Fibroblast of skin of abdomen (primary cell): ENCODE data around the gene DDAH2.
A peak's percentile ranks its signal among the peaks of the same experiment; 100 is the strongest.

Experiments used
- DNase-seq: peaks from one replicate; pipeline ENCODE4 v3.0.0-alpha.2; 2013

Gene DDAH2

GRCh38 chr6:31687860-31688693 lies 41.0 kb downstream of the DDAH2 start:
- no peak for DNase-seq

- DNase-seq: no peak
Measured at GRCh38 chr6:31687321-31687720, 41.8 kb downstream of the DDAH2 start.

- DNase-seq: no peak
Measured at GRCh38 chr6:31686483-31686882, 42.6 kb downstream of the DDAH2 start.

DNA sequence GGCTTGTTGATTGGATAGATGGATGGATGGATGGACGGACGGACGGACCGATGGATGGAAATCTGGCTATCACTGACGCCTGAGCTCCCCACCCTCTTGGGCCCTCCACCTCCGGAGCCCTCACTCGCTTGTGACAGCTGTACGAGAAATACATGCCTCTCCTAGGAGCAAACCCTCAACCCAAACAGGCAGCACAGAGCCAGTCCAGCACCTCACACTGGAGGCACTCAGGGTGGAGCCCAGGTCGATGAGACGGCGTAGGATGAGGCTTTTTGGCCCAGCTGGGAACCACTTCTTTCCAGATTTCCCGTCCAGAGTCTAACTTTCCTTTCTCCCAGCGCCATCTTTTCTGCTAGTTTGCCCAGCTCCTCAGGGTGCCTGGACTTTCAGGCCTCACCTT lies 45.5 kb downstream of the DDAH2 start:
- DNase-seq: no peak

GRCh38 chr6:31681135-31681671 lies 47.9 kb downstream of the DDAH2 start:
- peak; percentile 38 for DNase-seq

GRCh38 chr6:31680226-31681134 lies 48.6 kb downstream of the DDAH2 start, which contains the start of gene LY6G5C:
Gene LY6G5C, minus strand, starts transcription at chr6:31681067. Its CDS starts 694 bp downstream, at chr6:31680373.
- DNase-seq: peak; percentile 82

GRCh38 chr6:31677955-31678354 lies 51.1 kb downstream of the DDAH2 start:
- no peak for DNase-seq
